Upper lobe of right lung (tissue), 1 donor: ENCODE data around the gene CNKSR1. TPM values are rescaled to one million over a fixed set of nuclear protein-coding genes. Genes with fewer than 3 reads are reported as not detected.

Experiments used
- ATAC-seq: fragments of 200-7000 bp; cut with Tn5 transposase; one replicate; pipeline ENCODE4 v1.9.1; 2020; ENCODE audit warnings: mild to moderate bottlenecking, moderate library complexity
- DNase-seq: peaks from one replicate; pipeline ENCODE4 v3.0.0-alpha.2; 2020
- H3K27ac ChIP-seq: fragments of 200-600 bp; one replicate; pipeline ENCODE4 v1.8.0; 2022
- H3K27me3 ChIP-seq: fragments of 200-600 bp; one replicate; pipeline ENCODE4 v1.8.0; 2022; ENCODE audit warnings: mild to moderate bottlenecking
- H3K36me3 ChIP-seq: fragments of 200-600 bp; one replicate; pipeline ENCODE4 v1.8.0; 2022
- H3K4me1 ChIP-seq: fragments of 200-600 bp; one replicate; pipeline ENCODE4 v1.8.0; 2022
- H3K4me3 ChIP-seq: fragments of 200-600 bp; one replicate; pipeline ENCODE4 v1.8.0; 2022; ENCODE audit warnings: mild to moderate bottlenecking
- H3K9me3 ChIP-seq: fragments of 200-600 bp; one replicate; pipeline ENCODE4 v1.8.0; 2022
- CTCF ChIP-seq: fragments of 200-600 bp; IDR thresholded peaks from one replicate; pipeline ENCODE4 v1.8.0; 2022; ENCODE audit warnings: antibody characterized with exemption
- intact Hi-C: fragments of 100-400 bp; cut with DNase I; formaldehyde crosslinking; loops from one replicate; pipeline ENCODE4 v1.11.0; 2022
- total RNA-seq: library from RNA; stranded (reverse); fragmentation: NEBNext Ultra II Directional; extraction: Animal tissue kit (Norgen Biotek cat#: 25700); gene quantifications from one replicate; pipeline ENCODE4 v1.2.1, GENCODE V29; 2021
- donor health status: DM: no; HTN: yes; CAD: no; lungs with severe emphysema.

Gene CNKSR1
- total RNA-seq, 1 donor from 2014 or later, result 21.6 TPM

DNA sequence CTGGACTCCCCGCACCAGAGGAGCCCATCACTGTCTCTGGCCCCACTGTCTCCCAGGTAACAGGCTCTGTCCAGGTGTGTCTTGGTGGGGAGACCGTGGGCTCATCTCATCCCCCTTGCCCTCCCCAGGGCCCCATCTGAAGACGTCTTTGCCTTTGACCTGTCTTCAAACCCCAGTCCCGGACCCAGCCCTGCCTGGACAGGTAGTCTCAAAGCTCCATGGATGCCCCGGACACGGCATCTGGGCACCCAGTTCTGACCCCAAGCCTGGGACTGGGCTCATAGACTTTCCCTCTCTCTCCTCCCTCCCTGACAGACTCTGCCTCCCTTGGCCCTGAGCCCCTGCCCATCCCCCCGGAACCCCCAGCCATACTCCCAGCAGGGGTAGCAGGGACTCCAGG lies 6.8 kb downstream of the CNKSR1 start:
- Histone ChIP-seq H3K4me1 (no peaks in the 10 kb centered on the region), H3K9me3 (no peaks in the 10 kb centered on the region), H3K36me3 (no peaks in the 10 kb centered on the region), H3K27ac (no peak overlapping the region), H3K4me3 (no peak overlapping the region), H3K27me3 (no peaks in the 10 kb centered on the region)
- TF ChIP-seq CTCF, result no peak
- ATAC-seq (no peak), DNase-seq (no peak)
- intact Hi-C loops, result no loop called here

DNA sequence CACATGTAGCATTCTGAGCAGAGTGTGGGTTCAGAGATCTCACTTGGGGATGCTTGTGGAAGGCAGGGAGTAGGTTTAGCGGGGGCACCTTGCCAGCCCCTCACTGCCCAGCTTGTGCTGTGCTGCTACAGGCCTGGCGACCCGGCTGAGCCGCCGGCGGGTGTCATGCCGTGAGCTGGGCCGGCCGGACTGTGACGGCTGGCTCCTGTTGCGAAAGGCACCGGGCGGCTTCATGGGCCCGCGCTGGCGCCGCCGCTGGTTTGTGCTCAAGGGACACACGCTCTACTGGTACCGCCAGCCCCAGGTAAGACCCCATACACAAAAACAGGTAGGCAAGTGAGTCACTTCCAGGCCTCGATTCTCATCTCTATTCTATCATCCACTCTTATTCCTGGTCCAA lies 7.6 kb downstream of the CNKSR1 start:
- Histone ChIP-seq H3K36me3 (no peaks in the 10 kb centered on the region), H3K9me3 (no peaks in the 10 kb centered on the region), H3K27ac (no peak overlapping the region), H3K4me3 (no peak overlapping the region), H3K27me3 (no peaks in the 10 kb centered on the region), H3K4me1 (no peaks in the 10 kb centered on the region)
- TF ChIP-seq CTCF, result no peak
- DNase-seq (no peak), ATAC-seq (no peak)
- intact Hi-C loops, result no loop called here

DNA sequence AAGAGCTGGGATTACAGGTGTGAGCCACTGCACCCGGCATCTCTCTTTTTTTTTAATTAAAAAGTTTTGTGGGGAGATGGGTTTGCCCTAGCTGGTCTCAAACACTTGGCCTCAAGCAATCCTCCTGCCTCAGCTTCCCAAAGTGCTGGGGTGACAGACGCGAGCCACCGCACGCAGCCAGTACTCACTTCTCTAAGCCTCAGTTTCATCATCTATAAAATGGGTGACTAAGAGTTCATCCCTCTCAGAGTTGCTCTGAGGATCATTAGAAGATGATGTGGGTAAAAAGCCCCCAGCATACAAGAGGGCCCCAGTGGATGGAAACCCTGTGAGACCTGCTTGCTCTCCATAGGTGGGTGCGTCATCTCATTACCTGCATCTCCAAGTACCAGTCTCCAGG lies 10.6 kb downstream of the CNKSR1 start:
- H3K9me3 ChIP-seq, result no peaks in the 10 kb centered on the region
- intact Hi-C loops, result no loop called here
- H3K27ac ChIP-seq, result no peak overlapping the region
- TF ChIP-seq CTCF, result no peak
- DNase-seq, result no peak
- no peak overlapping the region for H3K4me3 ChIP-seq
- ATAC-seq, result no peak
- H3K27me3 ChIP-seq, result no peaks in the 10 kb centered on the region
- H3K36me3 ChIP-seq, result no peaks in the 10 kb centered on the region
- no peaks in the 10 kb centered on the region for H3K4me1 ChIP-seq

GRCh38 chr1:26188477-26188876 lies 11.2 kb downstream of the CNKSR1 start:
- Histone ChIP-seq H3K36me3 (no peaks in the 10 kb centered on the region), H3K27me3 (no peaks in the 10 kb centered on the region), H3K4me3 (no peak overlapping the region), H3K9me3 (no peaks in the 10 kb centered on the region), H3K4me1 (no peaks in the 10 kb centered on the region), H3K27ac (no peak overlapping the region)
- DNase-seq, result no peak
- no peak for TF ChIP-seq CTCF
- ATAC-seq, result no peak
- intact Hi-C loops, result no loop called here

GRCh38 chr1:26189331-26189730 lies 12.0 kb downstream of the CNKSR1 start:
- Histone ChIP-seq H3K27me3 (no peaks in the 10 kb centered on the region), H3K9me3 (no peaks in the 10 kb centered on the region), H3K36me3 (no peaks in the 10 kb centered on the region), H3K4me3 (no peak overlapping the region), H3K4me1 (no peaks in the 10 kb centered on the region), H3K27ac (no peak overlapping the region)
- no peak for TF ChIP-seq CTCF
- no peak for ATAC-seq
- no peak for DNase-seq
- intact Hi-C loops, result no loop called here

- no peak for TF ChIP-seq CTCF
- DNase-seq (no peak), ATAC-seq (no peak)
- intact Hi-C loops, result no loop called here
- Histone ChIP-seq H3K36me3 (no peaks in the 10 kb centered on the region), H3K27ac (no peak overlapping the region), H3K4me3 (no peak overlapping the region), H3K4me1 (no peaks in the 10 kb centered on the region), H3K27me3 (no peaks in the 10 kb centered on the region), H3K9me3 (no peaks in the 10 kb centered on the region)
Observed at GRCh38 chr1:26189751-26190275, 12.5 kb downstream of the CNKSR1 start.
